ENCODE measurements around the gene DNMT3A. TPM values are rescaled to one million over a fixed set of nuclear protein-coding genes. Genes with fewer than 3 reads are reported as not detected.

DNMT3A gene
- total RNA-seq, 1 experiment from 2014 or later: 215 TPM

DNA sequence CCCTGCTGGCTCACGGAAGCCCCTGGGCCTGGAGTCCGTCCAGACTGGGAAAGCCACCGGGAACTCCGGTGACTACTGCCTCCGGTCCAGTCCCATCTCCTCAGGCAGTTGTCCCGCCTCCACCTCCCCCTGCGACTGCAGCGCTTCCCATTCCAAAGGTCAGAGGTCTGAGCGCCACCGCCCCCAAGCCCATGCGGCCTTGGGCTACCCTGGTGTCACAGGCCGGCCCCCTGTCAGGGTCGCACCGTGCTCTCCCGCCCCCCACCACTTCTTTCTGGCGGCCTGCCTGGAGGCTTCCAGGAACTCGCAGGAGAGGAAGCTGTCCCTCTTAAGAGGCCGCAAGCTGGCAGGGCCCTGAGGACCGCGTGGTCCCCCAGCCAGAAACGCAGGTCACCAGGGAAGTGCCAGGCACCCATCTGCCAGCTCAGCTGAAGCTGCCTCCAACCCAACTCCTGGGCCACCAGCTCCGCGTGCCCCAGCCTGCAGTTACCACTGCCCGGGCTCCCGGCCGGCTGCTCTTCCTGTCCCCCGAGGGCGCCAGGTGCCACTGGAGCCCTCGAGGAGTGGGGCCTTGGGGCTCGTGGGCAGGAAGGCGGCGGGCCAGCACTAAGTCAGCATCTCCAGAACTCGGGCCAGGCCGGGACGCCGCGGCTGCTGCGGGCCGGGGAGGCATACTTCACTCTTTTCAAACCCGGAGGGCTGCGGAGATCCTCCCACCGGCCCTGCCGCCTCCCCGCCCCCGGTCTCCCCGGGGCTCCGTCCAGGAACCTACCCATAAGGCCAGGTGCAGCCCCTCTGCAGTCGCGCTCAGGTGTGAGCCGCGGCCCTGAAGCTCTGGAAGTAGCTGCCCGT, 90.1 kb downstream of the DNMT3A start:
- Histone ChIP-seq H2BK5ac (ENCODE audit: insufficient read length, low read length) (peak overlapping the region; percentile 10), H3K23ac (ENCODE audit: insufficient read length, low read depth, low read length) (no peak overlapping the region), H3K9ac (ENCODE audit: extremely low read depth, insufficient read length, low read length) (peak overlapping the region; percentile 58), H3T11ph (ENCODE audit: low read length) (no peak overlapping the region), H2AK5ac (ENCODE audit: insufficient read length, low read length) (no peak overlapping the region), H3K27ac (ENCODE audit: insufficient read length, low read depth, low read length) (no peak overlapping the region), H3K56ac (ENCODE audit: insufficient read length, low read depth, low read length) (no peak overlapping the region), H4K91ac (ENCODE audit: insufficient read length, low read depth, low read length) (peak overlapping the region; percentile 45), H2BK20ac (ENCODE audit: low read depth, low read length, poor library complexity, severe bottlenecking) (no peak overlapping the region), H3K14ac (ENCODE audit: insufficient read depth, low read length) (peak overlapping the region; percentile 71), H2AFZ (ENCODE audit: low read length) (no peak overlapping the region), H3K18ac (ENCODE audit: insufficient read length, low read depth, low read length) (peak overlapping the region; percentile 60), H2BK12ac (ENCODE audit: insufficient read length, low read depth, low read length) (no peak overlapping the region), H3K4ac (ENCODE audit: low read depth, low read length) (peak overlapping the region; percentile 11; the same call in 1 of the 2 replicates), H4K5ac (ENCODE audit: insufficient read length, low read depth, low read length) (no peak overlapping the region), H4K8ac (replicated peaks; ENCODE audit: insufficient read length, low read depth, low read length) (no peak overlapping the region), H3K4me2 (ENCODE audit: insufficient read depth, insufficient read length, low read length) (peak overlapping the region; percentile 75), H3K79me1 (ENCODE audit: insufficient read depth, low read depth, low read length, poor library complexity, severe bottlenecking) (peaks cover 6% of the 10 kb centered on the region), H3K9me3 (ENCODE audit: control insufficient read depth, low read depth, low read length) (no peaks in the 10 kb centered on the region), H3K27me3 (ENCODE audit: insufficient read depth, low read length) (no peaks in the 10 kb centered on the region), H2BK120ac (ENCODE audit: low read depth, low read length, poor library complexity, severe bottlenecking) (no peak overlapping the region), H4K20me1 (ENCODE audit: control insufficient read depth, insufficient read depth, insufficient read length) (no peaks in the 10 kb centered on the region), H3K4me1 (ENCODE audit: insufficient read depth, low read length) (peaks cover 11% of the 10 kb centered on the region), H3K79me2 (ENCODE audit: insufficient read depth, low read length) (peaks cover 19% of the 10 kb centered on the region; the same call in 1 of the 2 replicates), H3K23me2 (ENCODE audit: insufficient read length, low read depth, low read length, poor library complexity, severe bottlenecking) (peaks cover 18% of the 10 kb centered on the region), H2BK15ac (ENCODE audit: low read depth, low read length) (no peak overlapping the region)
- TF ChIP-seq, protein P1, sequence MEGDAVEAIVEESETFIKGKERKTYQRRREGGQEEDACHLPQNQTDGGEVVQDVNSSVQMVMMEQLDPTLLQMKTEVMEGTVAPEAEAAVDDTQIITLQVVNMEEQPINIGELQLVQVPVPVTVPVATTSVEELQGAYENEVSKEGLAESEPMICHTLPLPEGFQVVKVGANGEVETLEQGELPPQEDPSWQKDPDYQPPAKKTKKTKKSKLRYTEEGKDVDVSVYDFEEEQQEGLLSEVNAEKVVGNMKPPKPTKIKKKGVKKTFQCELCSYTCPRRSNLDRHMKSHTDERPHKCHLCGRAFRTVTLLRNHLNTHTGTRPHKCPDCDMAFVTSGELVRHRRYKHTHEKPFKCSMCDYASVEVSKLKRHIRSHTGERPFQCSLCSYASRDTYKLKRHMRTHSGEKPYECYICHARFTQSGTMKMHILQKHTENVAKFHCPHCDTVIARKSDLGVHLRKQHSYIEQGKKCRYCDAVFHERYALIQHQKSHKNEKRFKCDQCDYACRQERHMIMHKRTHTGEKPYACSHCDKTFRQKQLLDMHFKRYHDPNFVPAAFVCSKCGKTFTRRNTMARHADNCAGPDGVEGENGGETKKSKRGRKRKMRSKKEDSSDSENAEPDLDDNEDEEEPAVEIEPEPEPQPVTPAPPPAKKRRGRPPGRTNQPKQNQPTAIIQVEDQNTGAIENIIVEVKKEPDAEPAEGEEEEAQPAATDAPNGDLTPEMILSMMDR (conservative IDR thresholded peaks at IDR 0.05): no peak
- peak overlapping the region; percentile 91 to 94 for H3K4me3 Mint-ChIP-seq
- no peaks in the 10 kb centered on the region for H3K9me3 Mint-ChIP-seq
- peaks cover 44 to 49% of the 10 kb centered on the region in 2 experiments for H3K4me1 Mint-ChIP-seq
- WGBS (ENCODE audit: extremely low coverage, insufficient read length, low lambda C conversion rate): no CpG with 5 or more reads among the region's 52 CpGs
- peak overlapping the region; percentile 80 to 98 (median 93) for H3K27ac Mint-ChIP-seq
- peaks cover 59 to 66% (median 59%) of the 10 kb centered on the region in 3 experiments for H3K36me3 Mint-ChIP-seq (ENCODE audit: insufficient read depth in 1 of 3, low read depth in 3 of 3)
- H3K27me3 Mint-ChIP-seq (ENCODE audit: low read depth): no peaks in the 10 kb centered on the region; the same call in 1 of the 2 replicates
- DNase-seq: peak; percentile 60

Data from H9 (cell line).